HG03442 (cell line): ENCODE results near the gene QSOX1.
"Not testable (repeated sequence)": the region's sequence is repeated elsewhere in the genome, so short reads cannot be mapped to it uniquely, and the experiment has no call there.

Experiments used
- ATAC-seq: cut with Tn5 transposase; IDR thresholded peaks from one replicate; pipeline ENCODE4 v1.9.1; 2021; ENCODE audit warnings: mild to moderate bottlenecking, moderate library complexity; ENCODE audit not compliant: unreplicated experiment

Gene QSOX1, protein sequence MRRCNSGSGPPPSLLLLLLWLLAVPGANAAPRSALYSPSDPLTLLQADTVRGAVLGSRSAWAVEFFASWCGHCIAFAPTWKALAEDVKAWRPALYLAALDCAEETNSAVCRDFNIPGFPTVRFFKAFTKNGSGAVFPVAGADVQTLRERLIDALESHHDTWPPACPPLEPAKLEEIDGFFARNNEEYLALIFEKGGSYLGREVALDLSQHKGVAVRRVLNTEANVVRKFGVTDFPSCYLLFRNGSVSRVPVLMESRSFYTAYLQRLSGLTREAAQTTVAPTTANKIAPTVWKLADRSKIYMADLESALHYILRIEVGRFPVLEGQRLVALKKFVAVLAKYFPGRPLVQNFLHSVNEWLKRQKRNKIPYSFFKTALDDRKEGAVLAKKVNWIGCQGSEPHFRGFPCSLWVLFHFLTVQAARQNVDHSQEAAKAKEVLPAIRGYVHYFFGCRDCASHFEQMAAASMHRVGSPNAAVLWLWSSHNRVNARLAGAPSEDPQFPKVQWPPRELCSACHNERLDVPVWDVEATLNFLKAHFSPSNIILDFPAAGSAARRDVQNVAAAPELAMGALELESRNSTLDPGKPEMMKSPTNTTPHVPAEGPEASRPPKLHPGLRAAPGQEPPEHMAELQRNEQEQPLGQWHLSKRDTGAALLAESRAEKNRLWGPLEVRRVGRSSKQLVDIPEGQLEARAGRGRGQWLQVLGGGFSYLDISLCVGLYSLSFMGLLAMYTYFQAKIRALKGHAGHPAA

GRCh38 chr1:180154325-180155181, at the start of gene QSOX1:
Gene QSOX1, plus strand, starts transcription at chr1:180154869. Its CDS starts 39 bp downstream, at chr1:180154908.
- ATAC-seq, result peak; percentile 90

- ATAC-seq, result no peak
Measured at GRCh38 chr1:180112091-180112490, 42.6 kb upstream of the QSOX1 start.

DNA sequence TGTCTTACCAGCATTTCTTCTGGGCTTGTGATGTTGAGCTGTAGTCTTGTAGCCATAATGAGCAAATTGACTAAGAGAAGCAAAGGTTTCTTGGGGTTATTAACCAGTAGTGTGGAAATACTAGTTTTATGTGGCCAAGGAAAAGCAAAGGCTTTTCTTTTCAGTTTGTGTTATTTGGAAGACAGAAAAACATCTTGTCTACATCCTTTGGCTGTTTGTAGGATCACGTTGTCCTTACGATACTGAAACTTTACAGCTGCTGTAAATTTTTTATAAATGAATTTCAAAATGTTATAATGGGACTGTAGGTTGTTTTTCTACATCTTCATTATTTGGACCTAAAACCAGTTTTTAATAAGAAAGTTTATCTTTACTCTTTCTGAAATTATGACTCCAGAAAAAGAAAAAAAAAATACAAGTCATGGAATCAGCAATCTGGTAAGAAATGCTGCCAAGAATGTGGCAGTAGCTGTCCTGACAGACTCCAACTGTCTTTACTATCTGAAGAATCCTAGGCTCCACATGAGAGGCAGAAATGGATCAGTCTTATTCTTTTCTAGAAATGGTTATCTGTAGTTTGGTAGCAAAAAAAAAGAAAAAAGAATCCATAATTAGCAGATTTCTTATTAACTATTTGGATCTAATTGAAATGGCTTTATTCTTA, 41.6 kb upstream of the QSOX1 start:
- ATAC-seq, result no peak

GRCh38 chr1:180114396-180114945, 40.2 kb upstream of the QSOX1 start:
- ATAC-seq, result no peak

- no peak for ATAC-seq
Measured at GRCh38 chr1:180116964-180117763, 37.5 kb upstream of the QSOX1 start.

DNA sequence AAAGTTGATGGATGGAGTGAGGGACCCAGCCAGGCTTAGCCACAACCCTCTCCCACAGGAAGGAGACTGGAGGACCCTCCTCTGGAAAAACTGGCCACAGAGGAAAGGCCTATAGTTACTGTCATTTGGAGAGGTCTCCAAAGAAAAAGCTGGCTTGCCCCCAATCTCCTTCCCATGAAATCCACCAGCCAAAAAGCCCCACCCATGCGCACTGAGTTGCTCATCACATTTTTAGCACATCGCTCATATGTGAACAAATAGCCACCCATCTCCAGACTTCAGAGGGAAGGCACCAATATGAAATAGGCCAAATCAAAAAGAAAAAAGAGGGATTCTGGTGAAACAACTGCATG, 36.9 kb upstream of the QSOX1 start:
- no peak for ATAC-seq

DNA sequence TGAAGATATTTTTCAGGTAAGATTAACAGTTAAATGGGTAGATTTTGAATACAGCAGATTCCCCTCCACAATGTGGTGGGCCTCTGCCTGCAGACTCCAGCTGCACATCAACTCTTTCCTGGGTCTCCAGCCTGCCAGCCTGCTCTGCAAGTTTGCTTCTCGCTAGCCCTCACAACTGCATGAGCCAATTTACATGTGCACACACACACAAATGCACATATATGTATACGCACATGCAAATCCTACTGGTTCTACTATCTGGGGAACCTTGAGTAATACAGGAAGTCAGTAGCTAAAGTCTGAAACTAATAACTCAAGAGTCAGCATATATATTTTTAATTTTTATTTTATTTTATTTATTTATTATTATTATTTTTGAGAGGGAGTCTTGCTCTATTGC, 34.8 kb upstream of the QSOX1 start:
- ATAC-seq, result no peak

- no peak for ATAC-seq
Measured at GRCh38 chr1:180123463-180123936, 31.2 kb upstream of the QSOX1 start.

DNA sequence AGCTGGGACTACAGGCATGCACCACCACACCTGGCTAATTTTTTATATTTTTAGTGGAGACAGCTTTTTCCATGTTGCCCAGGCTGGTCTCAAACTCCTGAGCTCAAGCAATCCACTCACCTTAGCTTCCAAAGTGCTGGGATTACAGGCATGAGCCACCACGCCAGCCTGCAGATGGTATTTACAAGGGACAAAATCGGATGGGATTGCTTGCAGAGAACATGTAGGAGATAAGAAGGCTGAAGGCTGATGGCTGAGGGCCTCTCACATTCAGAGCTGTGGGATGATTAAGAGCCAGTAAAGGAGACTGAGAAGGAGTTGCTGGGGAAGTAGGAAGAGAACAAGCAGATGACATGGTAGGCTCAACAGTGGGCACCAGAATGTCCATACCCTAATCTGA, 24.0 kb upstream of the QSOX1 start:
- ATAC-seq, result no peak

- no peak for ATAC-seq
Measured at GRCh38 chr1:180131510-180131909, 23.2 kb upstream of the QSOX1 start.

DNA sequence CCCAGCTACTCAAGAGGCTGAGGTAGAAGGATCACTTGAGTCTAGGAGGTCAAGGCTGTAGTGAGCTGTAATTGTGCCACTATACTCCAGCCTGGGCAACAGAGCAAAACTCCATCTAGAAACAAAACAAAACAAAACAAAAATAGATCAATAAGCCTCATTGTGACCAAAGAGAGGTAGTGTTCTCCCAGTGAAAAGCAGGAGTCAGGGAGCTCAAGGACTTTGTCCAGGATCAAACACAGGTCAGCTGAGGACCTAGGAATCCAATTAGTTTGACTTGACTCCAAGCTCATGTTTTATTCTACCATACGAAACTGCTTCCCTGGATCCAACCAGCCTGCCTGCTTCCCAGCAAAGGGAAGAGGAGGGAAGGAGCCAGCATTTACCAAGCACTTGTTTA, 21.5 kb upstream of the QSOX1 start:
- ATAC-seq, result no peak

DNA sequence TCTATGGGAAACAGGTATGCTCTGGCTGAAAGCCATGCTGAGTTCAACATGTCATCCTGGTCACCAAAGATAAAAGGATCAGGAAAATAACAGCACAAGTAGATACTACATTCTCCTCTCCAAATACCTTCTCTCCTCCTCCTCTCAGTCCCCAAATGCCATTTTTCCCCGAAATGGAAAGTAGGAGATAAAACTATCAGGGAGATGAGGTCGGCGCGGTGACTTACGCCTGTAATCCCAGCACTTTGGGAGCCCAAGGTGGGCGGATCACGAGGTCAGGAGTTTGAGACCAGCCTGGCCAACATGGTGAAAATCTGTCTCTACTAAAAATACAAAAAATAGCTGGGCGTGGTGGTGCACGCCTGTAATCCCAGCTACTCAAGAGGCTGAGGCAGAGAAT, 21.0 kb upstream of the QSOX1 start:
- not testable (repeated sequence) for ATAC-seq

DNA sequence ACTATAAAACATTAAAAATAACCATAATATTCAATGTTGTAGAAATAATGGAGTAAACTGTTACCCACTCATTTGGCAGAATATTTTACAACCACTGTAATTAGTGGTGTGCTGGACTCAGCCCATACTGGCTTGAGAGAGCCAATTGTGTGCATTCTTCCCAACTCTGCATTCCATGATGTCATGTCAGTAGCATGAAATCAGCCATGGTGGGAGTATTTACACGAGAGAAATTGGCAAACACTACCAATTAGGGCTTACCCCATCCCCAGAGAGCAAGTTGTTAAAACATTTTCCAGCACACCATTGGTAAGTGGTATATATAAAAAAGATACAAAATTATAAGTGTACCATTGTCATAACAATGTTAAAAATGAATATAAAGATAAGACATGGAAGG, 19.1 kb upstream of the QSOX1 start:
- no peak for ATAC-seq

GRCh38 chr1:180136331-180136967, 18.2 kb upstream of the QSOX1 start:
- ATAC-seq, result no peak

DNA sequence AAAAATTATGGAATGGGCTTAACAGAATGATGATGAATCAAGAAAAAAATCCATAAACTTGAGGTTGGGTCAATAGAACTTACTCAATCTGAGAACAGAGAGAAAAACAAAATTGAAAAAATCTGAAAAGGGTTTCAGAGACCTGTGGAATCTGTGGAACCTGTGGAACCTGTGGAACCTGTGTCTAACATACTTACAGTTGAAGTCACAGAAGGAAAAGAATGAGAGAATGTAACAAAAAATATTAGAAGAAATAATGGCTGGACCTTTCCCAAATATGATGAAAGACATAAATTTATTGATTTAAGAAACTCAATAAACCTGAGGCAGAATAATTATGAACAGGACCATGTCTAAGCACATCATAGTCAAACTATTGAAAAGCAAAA, 17.7 kb upstream of the QSOX1 start:
- ATAC-seq, result no peak

GRCh38 chr1:180137776-180138175, 16.9 kb upstream of the QSOX1 start:
- no peak for ATAC-seq

- no peak for ATAC-seq
Measured at GRCh38 chr1:180141381-180141934, 13.2 kb upstream of the QSOX1 start.

DNA sequence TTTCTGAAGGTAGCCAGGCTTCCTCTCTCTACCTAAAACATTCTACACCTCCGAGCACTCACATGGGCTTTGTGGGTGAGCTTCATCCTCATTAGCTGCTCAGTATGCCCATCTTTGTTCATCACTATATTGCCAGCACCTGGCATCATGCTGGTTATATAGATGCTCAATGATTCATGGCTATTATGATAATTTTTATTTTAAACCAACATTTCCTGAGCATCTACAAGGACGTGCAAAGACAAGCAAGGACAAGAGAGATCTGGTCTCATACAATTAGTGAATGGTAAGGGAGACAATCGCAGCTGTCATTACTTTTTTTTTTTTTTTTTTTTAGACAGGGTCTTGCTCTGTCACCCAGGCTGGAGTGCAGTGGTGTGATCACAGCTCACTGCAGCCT, 11.3 kb upstream of the QSOX1 start:
- ATAC-seq, result no peak
